GM21737 (cell line): ENCODE results near the gene CDK5RAP3.
"Not testable (repeated sequence)": the region's sequence is repeated elsewhere in the genome, so short reads cannot be mapped to it uniquely, and the experiment has no call there.

Experiments
- ATAC-seq: cut with Tn5 transposase; IDR thresholded peaks from one replicate; pipeline ENCODE4 v1.9.1; 2021; ENCODE audit warnings: mild to moderate bottlenecking, moderate library complexity; ENCODE audit not compliant: unreplicated experiment

The CDK5RAP3 gene, protein sequence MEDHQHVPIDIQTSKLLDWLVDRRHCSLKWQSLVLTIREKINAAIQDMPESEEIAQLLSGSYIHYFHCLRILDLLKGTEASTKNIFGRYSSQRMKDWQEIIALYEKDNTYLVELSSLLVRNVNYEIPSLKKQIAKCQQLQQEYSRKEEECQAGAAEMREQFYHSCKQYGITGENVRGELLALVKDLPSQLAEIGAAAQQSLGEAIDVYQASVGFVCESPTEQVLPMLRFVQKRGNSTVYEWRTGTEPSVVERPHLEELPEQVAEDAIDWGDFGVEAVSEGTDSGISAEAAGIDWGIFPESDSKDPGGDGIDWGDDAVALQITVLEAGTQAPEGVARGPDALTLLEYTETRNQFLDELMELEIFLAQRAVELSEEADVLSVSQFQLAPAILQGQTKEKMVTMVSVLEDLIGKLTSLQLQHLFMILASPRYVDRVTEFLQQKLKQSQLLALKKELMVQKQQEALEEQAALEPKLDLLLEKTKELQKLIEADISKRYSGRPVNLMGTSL

DNA sequence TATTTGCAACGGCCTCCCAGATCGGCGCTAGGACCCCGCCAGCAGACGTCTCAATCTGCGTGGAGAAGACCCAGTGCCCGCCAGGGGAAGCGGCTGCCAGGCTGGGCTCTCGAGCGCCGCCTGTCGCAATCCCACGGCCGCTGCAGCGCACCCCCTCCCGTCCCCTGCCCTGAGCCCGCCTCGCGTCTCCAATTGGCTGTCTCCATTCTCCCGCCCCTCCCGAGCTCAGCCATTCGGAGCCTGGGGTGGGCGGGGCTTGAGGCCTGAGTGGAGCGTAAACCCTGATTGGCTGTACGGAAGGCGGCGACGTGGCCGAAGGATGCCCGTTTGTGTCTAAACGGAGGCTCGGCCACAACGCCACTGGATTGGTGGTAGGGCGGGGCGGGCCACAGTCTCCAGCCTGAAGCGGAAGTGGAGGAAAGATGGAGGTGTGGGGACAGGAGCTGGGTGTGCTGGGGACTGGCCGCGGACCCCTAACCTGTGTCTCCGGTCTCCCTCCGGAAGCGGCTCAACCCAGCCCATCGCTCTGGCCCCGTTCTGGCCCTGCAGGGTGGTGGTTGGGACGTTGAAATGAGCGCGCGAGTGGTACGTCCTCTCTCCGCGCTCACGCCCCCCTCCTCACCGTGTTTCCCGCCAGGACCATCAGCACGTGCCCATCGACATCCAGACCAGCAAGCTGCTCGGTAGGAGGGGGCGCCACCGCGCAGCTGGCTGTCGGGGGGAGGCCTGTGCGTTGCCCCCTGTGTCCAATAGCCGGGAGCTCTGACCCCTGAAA is at the start of gene CDK5RAP3:
Gene CDK5RAP3, plus strand, starts transcription at position 389 of the 775 bp plus-strand sequence. Its CDS starts 34 bp downstream, at position 423.
- peak; percentile 93 for ATAC-seq

- no peak for ATAC-seq
These were observed 45.9 kb upstream of the CDK5RAP3 start for GRCh38 chr17:47924785-47925677.

DNA sequence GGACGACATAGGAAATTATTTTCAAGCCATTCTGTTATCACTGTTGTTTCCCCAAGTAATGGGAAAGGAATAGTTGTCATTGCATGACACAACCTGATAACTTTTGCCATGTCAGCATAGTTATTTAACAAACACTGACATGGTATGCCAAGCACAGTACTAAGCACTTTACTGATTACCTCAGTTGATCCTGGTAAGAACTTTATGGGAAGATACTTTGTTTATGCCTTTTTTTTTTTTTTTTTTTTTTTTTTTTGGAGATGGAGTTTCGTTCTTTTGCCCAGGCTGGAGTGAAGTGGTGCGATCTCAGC is 45.3 kb upstream of the CDK5RAP3 start:
- no peak for ATAC-seq

DNA sequence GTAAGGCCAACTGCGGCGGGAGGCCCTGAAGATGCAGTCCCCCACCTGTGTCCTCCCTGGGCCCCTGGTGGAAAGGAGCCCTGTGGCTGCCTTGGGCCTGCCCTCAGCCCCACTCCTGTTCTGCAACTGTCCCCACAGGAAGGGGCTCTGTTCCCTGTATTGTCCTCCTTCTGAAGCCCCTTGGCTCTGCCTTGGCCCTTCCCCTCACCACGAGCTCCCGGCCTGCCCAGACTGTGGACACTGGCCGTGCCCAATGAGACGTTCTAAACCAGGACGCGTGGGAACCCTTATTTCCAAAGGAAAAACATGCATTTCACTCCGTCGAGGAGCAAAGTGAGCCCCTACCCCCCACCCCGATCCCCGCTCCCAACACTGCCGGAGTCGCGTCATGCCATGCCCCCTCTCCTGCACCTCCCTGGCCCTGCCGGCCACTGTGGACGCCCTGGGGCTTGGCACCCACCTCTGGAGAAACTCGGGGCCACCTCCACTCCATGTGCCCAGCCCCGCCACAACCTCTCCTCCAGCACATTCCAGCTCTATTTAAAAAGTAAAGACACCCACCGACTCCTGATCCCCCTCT is 43.0 kb upstream of the CDK5RAP3 start:
- ATAC-seq, result no peak

- no peak for ATAC-seq
These were observed 42.5 kb upstream of the CDK5RAP3 start for GRCh38 chr17:47928415-47928814.

GRCh38 chr17:47929218-47930000 is 41.5 kb upstream of the CDK5RAP3 start:
- ATAC-seq, result no peak

DNA sequence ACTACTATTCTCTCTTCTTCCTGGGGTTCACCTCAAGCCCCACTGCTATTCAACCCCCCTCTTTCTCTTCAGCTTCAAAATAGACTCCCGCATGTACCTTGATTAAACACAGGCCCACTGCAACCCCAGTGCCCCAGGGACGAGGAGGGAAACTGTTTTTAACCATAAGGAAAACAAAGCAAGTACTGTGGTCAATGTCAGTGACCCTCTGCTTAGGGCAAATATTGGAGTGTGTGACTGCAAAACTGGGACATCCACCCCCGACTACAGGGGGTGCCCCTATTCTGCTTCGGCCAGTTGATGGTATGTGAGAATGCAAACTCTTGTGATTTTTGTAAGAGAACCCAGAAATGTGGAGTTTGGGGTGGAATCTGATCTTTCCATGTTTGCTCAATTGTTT is 39.1 kb upstream of the CDK5RAP3 start:
- no peak for ATAC-seq

GRCh38 chr17:47934856-47935255 is 36.1 kb upstream of the CDK5RAP3 start:
- ATAC-seq, result no peak

DNA sequence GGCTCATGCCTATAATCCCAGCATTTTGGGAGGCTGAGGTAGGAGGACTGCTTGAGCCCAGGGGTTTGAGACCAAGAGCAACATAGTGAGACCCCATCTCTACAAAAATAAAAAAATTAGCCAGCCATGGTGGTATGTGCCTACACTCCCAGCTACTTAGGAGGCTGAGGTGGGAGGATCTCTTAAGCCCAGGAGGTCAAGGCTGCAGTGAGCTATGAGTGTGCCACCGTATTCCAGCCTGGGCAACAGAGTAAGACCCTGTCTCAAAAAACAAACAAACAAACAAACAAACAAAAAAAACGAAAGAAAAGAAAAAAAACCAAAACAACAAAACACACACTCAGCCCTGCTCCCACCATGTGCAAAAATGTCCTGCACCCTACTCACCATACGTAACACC is 35.4 kb upstream of the CDK5RAP3 start:
- not testable (repeated sequence) for ATAC-seq

- ATAC-seq, result no peak
These were observed 35.0 kb upstream of the CDK5RAP3 start for GRCh38 chr17:47935961-47936360.

DNA sequence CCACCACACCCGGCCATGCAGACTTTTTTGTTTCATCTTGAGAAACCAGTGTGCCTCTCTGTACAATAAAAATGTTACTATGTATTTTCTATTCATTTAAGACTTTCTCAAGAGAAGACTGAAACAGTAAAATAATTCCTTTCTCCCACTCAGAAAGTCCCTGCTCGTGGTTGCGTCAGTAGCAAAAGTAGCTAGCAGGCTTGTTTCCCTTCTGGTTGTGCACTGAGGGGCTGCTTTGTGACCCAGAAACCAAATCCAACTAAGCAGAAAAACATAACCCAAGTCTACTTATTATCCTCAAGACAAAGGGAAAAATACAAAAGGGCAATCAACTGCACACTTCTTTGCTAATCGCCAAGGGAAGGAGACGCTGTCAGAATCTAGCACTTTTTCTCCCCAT is 33.0 kb upstream of the CDK5RAP3 start:
- ATAC-seq, result no peak

GRCh38 chr17:47941246-47942095 is 29.4 kb upstream of the CDK5RAP3 start, which contains the start of gene PNPO:
Gene PNPO (plus strand): TSS chr17:47941571. CDS start chr17:47941676, 105 bp downstream.
- peak; percentile 87 for ATAC-seq

GRCh38 chr17:47942096-47942510 is 28.8 kb upstream of the CDK5RAP3 start:
- no peak for ATAC-seq

DNA sequence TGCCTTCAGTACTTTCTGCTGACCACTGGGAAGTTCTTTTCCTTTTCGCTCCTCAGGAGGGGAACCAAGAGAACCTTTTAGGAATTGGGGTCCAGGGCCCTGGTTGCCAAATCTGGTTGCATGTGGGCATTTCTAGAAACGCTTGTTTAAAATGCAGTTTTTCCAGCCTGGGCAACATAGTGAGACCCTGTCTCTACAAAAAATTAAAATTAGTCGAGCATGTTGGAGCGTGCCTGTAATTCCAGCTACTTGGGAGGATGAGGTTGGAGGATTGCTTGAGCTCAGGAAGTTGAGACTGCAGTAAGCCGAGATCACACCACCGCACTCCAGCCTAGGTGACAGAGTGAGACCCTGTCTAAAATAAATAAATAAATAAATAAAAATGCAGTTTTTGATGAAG is 28.3 kb upstream of the CDK5RAP3 start:
- ATAC-seq, result no peak

GRCh38 chr17:47945080-47945479 is 25.8 kb upstream of the CDK5RAP3 start:
- ATAC-seq, result no peak

- ATAC-seq, result no peak
These were observed 25.1 kb upstream of the CDK5RAP3 start for GRCh38 chr17:47945529-47946508.

DNA sequence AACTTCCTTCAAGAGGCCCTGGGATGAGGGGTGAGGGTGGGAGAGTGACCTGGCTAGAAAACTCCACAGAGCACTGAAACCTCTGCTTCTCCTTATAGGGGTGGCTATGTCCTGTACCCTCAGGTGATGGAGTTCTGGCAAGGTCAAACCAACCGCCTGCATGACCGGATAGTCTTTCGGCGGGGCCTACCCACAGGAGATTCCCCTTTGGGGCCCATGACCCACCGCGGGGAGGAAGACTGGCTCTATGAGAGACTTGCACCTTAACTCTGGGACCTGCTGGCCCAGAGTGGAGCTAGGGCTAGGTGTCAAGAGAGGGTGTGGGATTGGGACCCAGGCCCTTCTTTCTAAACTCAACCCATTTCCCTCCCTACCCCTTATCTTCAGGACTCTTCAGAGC is 24.4 kb upstream of the CDK5RAP3 start:
- no peak for ATAC-seq

DNA sequence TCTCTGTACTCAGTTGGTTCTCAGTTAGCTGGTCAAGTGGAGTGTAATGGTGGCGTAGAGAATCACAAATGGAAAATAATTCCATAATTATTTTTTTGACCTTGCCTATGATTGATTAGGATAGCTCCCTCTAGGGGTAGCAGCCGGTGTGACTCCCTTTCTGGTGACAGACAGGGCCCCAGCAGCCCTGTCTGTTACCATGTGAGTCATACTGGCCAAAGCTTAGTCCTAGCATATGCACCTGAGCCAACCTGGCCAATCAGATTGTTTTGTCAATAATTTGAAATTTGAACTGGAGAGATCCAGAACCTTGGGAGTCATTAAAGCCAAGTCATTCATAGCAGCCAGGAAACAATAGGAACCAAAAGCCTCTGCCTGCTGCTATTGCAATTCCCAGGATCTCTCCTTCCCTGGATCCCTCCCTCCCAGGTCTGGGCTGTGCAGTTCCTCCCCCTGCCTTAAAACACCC is 23.9 kb upstream of the CDK5RAP3 start:
- ATAC-seq, result no peak
